Ovary (tissue), 9 donors: ENCODE measurements around the gene CDRT4. TPM values are rescaled to one million over a fixed set of nuclear protein-coding genes. Genes with fewer than 3 reads are reported as not detected.

Experiments used
- DNase-seq, 5 donors: peaks; one replicate each; pipeline ENCODE4 v3.0.0-alpha.2; 2019 to 2020
- H3K27ac ChIP-seq, 2 donors: fragments of 200-600 bp; one replicate each; pipeline versions ENCODE4 v1.5.1 to v1.8.0; 2019 to 2022
- H3K27me3 ChIP-seq: fragments of 200-600 bp; one replicate; pipeline ENCODE4 v1.8.0; 2022
- H3K36me3 ChIP-seq: fragments of 200-600 bp; sonication (generic); one replicate; pipeline ENCODE4 v1.5.1; 2019
- H3K4me1 ChIP-seq: one replicate; pipeline ENCODE4 v1.8.1; 2013; ENCODE audit warnings: mild to moderate bottlenecking, moderate library complexity; ENCODE audit not compliant: insufficient read depth
- H3K4me3 ChIP-seq: fragments of 200-600 bp; sonication (generic); one replicate; pipeline ENCODE4 v1.5.1; 2017
- H3K9me3 ChIP-seq, 2 donors: fragments of 200-600 bp in 1 of 2; sonication (generic) in 1 of 2; one replicate each; pipeline versions ENCODE4 v1.5.1 to v1.8.1; 2013 to 2019; ENCODE audit warnings: mild to moderate bottlenecking in 1 of 2, moderate library complexity in 1 of 2
- EP300 ChIP-seq: sonication (generic); formaldehyde crosslinking; IDR thresholded peaks from one replicate; pipeline ENCODE4 v1.6.1; 2017; ENCODE audit warnings: antibody characterized with exemption
- POLR2A ChIP-seq: fragments of 450-650 bp; IDR thresholded peaks from one replicate; pipeline ENCODE4 v1.6.1; 2017; ENCODE audit warnings: antibody characterized with exemption, mild to moderate bottlenecking, moderate library complexity
- WGBS, 3 donors: extraction: QIAGEN DNeasy Blood & Tissue Kit in 1 of 3; methylation state at CpG; one replicate each; pipeline versions ENCODE4 v1.1.5 to v1.1.7; 2013 to 2017; 5-methylcytosine and 5-hydroxymethylcytosine counted together
- intact Hi-C, 4 donors: fragments of 100-400 bp; cut with DNase I; formaldehyde crosslinking; loops; one replicate each; pipeline versions ENCODE4 v1.11.0 to v1.15.1; 2022 to 2023
- polyA plus RNA-seq, 2 donors: library from polyadenylated mRNA; stranded (reverse); fragments of 200-250 nt in 1 of 2; fragments of 350-450 nt in 1 of 2; fragmentation: Illumina TruSeq in 1 of 2; extraction: RNeasy Lipid Tissue Mini Kit (QIAGEN cat#74804) in 1 of 2; gene quantifications; one replicate each; pipeline ENCODE4 v1.2.3, GENCODE V29; 2013 to 2014
- total RNA-seq, 7 donors: library from RNA; depleted of rRNA in 2 of 7; stranded (reverse); fragments of >200 nt in 2 of 7; fragmentation: NEBNext Ultra II Directional in 3 of 7; extraction: Animal tissue kit (Norgen Biotek cat#: 25700) in 3 of 7; gene quantifications; one replicate each; pipeline versions ENCODE4 v1.1.0 to v1.2.4, GENCODE V29; 2016 to 2023
- TF ChIP-seq, protein P1 (sequence below), 3 donors: fragments of 450-650 bp in 2 of 3; fragments of 200-600 bp in 1 of 3; IDR thresholded peaks; one replicate each; pipeline versions ENCODE4 v1.5.1 to v1.8.0; 2016 to 2022; ENCODE audit warnings: antibody characterized with exemption in 3 of 3, mild to moderate bottlenecking in 1 of 3
- donor health status: DM: no; HTN: no; CAD: no; lungs with moderate emphysema.
- donor health status: DM: no; HTN: no; CAD: no.
- donor health status: Bipolar disorder and iron deficiency.
- donor health status: DM: yes; HTN: yes; CAD: no.
- donor health status: DM: no; HTN: no; CAD: no.
- donor health status: DM: yes; HTN: yes; CAD: no.

CDRT4 gene
- total and polyA plus RNA-seq, 9 donors, result 4.1 to 11.7 (median 7.2) TPM

DNA sequence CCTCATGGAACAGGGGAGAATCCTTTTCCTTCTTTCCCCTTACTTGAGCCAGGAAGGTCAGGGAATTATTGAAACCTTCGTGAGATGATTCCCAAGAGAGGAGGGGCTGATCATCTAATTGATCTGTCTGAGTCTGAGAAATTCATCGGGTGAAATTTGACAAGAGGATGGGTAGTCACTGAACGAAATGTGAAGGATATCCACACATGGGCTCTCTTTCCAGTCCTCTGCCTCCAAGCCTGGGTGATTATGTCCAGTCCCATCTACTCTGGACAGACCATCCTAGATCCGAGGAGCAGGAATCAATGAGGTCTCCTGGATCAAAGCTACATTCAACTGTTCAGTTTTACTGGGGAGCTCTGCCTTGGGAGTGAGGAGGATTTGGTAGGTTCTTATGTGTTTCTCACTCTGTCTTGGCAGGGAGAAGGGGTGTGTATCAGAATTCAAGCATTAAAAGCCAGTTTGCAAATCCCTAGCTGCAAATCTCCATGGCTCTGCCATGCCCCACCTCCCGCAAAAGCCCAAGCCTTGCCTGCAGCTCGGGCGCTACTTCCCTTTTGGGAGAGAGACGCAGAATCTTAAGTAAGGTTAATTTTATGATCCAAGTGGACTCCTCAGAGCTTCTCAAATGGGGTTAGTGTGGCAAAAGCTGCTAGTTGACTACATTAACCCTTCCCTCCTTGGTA lies 78.9 kb downstream of the CDRT4 start:
- no peak for DNase-seq
- H3K27ac ChIP-seq, result no peak overlapping the region

DNA sequence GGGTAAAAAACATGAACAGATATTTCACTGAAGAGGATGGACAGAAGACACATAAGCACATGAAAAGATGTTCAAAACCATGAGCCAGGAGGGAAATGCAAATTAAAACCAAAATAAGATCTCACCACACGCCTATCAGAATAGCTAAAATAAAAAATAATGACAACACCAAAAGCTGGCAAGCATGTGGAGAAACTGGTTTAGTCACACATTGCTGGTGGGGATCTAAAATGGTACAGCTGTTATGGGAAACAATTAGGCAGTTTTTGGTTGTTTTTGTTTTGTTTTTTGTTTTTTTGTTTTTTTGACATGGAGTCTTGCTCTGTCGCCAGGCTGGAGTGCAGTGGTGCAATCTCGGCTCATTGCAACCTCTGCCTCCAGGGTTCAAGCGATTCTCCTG lies 81.3 kb downstream of the CDRT4 start:
- 89 to 93% (median 92%) methylated on average over 4 of the region's 4 CpGs for WGBS, 3 donors
- TF ChIP-seq, protein P1, sequence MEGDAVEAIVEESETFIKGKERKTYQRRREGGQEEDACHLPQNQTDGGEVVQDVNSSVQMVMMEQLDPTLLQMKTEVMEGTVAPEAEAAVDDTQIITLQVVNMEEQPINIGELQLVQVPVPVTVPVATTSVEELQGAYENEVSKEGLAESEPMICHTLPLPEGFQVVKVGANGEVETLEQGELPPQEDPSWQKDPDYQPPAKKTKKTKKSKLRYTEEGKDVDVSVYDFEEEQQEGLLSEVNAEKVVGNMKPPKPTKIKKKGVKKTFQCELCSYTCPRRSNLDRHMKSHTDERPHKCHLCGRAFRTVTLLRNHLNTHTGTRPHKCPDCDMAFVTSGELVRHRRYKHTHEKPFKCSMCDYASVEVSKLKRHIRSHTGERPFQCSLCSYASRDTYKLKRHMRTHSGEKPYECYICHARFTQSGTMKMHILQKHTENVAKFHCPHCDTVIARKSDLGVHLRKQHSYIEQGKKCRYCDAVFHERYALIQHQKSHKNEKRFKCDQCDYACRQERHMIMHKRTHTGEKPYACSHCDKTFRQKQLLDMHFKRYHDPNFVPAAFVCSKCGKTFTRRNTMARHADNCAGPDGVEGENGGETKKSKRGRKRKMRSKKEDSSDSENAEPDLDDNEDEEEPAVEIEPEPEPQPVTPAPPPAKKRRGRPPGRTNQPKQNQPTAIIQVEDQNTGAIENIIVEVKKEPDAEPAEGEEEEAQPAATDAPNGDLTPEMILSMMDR (IDR thresholded peaks at IDR 0.05), result no peak
- TF ChIP-seq POLR2A (no peak), EP300 (no peak)
- Histone ChIP-seq H3K4me3 (no peak overlapping the region), H3K4me1 (peaks cover 6% of the 10 kb centered on the region), H3K36me3 (no peaks in the 10 kb centered on the region), H3K9me3 (no peaks in the 10 kb centered on the region), H3K27me3 (no peaks in the 10 kb centered on the region), H3K27ac (no peak overlapping the region)
- intact Hi-C loops, result no loop called here
- DNase-seq, result no peak

More for the DNA sequence above, 78.9 kb downstream of the CDRT4 start:
- Histone ChIP-seq H3K4me1 (peaks cover 6% of the 10 kb centered on the region), H3K27me3 (no peaks in the 10 kb centered on the region), H3K36me3 (no peaks in the 10 kb centered on the region), H3K4me3 (no peak overlapping the region), H3K9me3 (no peaks in the 10 kb centered on the region)
- 87 to 91% (median 88%) methylated on average over 8 of the region's 8 CpGs for WGBS, 3 donors
- TF ChIP-seq POLR2A (no peak), EP300 (no peak)
- TF ChIP-seq, protein P1 (IDR thresholded peaks at IDR 0.05), result no peak
- intact Hi-C loops, result no loop called here

Other genes with a start within 250 kb of the CDRT4 start
- 100 to 1,000 TPM in 4 of 7 donors, 10 to 100 TPM in 3; 48.3 to 124 (median 108) TPM for gene PMP22, start 202.3 kb downstream of the CDRT4 start, total RNA-seq
- gene PMP22, start 202.3 kb downstream of the CDRT4 start, polyA plus RNA-seq, result 100 to 1,000 TPM; 130 to 251 TPM
- 1 to 10 TPM in 6 of 7 donors, under 1 TPM in 1; 0.72 to 3.6 (median 1.6) TPM for gene TEKT3, start 126.0 kb downstream of the CDRT4 start, total RNA-seq
- 1 to 10 TPM; 1.0 to 4.0 TPM for gene TEKT3, start 126.0 kb downstream of the CDRT4 start, polyA plus RNA-seq
- gene TVP23C, start 95.9 kb upstream of the CDRT4 start, total RNA-seq, result 10 to 100 TPM; 16.7 to 31.7 (median 24.7) TPM
- 10 to 100 TPM in 1 of 2 donors, 1 to 10 TPM in 1; 5.8 to 11.5 TPM for gene TVP23C, start 95.9 kb upstream of the CDRT4 start, polyA plus RNA-seq
- gene FBXW10B, start 152.1 kb upstream of the CDRT4 start, total RNA-seq, result 1 to 10 TPM in 1 of 7 donors, under 1 TPM in 2, not detected in 4; 0.10 to 1.4 (median 0.60) TPM
- gene FBXW10B, start 152.1 kb upstream of the CDRT4 start, polyA plus RNA-seq, result under 1 TPM; 0.08 to 0.72 TPM
- 10 to 100 TPM in 5 of 7 donors, 1 to 10 TPM in 2; 3.8 to 14.0 (median 11.2) TPM for gene TRIM16, start 216.7 kb upstream of the CDRT4 start, total RNA-seq
- gene TRIM16, start 216.7 kb upstream of the CDRT4 start, polyA plus RNA-seq, result 10 to 100 TPM in 1 of 2 donors, 1 to 10 TPM in 1; 7.4 to 17.2 TPM
- gene ZNF286A, start 232.1 kb upstream of the CDRT4 start, total RNA-seq, result 10 to 100 TPM; 28.0 to 37.1 (median 30.8) TPM
- gene ZNF286A, start 232.1 kb upstream of the CDRT4 start, polyA plus RNA-seq, result 10 to 100 TPM; 13.6 to 20.1 TPM